Fibroblast of skin of back (primary cell): Measurements from ENCODE around the gene BMPR1A.
"Not testable (repeated sequence)": the region's sequence is repeated elsewhere in the genome, so short reads cannot be mapped to it uniquely, and the experiment has no call there.

Experiments used
- DNase-seq: peaks from one replicate; pipeline ENCODE4 v3.0.0-alpha.2; 2013

Gene BMPR1A

DNA sequence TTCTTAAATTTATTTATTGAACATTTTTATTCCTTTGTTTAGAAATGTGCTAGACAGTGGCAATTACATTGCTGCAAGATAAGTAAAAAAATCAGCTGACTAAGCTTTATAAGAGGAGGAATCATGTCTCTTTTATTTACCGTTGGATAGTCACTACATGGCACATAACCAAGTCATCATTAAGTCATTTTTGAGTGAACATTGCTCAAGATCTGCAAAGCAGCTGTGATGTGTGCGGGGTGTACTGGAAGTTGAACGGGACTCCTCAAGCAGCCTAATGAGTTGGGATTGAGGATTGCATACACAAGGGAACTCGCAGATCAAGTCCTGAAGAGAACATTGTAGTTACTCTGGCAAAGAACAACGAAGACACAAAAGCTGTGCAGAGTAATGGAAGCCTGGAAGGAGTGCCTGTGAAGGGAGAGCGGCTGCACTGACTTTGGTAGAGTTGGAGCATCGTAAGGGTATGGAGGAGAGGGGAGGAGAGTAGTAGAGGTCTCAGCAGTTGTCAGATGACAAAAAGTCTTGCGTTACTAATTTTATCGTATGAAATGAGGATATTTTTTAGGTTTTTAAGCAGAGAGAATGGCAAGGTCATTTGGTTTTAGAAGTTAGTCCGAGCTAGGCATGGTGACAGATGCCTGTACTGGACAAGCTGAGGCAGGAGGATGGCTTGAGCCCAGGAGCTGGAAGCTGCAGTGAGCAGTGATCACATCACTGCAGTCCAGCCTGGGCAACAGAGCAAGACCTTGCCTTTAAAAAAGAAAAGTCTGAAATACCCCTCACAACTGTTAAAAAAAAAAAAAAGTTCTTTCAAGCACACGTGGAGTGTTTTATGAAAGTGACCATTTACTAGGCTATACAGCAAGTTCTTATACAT, 95.1 kb downstream of the BMPR1A start:
- peak; percentile 43 for DNase-seq

DNA sequence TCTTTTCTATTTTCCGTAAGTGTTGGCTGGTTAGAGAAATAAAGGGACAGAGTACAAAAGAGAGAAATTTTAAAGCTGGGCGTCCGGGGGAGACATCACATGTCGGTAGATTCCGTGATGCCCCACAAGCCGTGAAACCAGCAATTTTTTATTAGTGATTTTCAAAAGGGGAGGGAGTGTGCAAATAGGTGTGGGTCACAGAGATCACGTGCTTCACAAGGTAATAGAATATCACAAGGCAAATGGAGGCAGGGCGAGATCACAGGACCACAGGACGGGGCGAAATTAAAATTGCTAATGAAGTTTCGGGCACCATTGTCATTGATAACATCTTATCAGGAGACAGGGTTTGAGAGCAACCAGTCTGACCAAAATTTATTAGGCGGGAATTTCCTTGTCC, 97.2 kb downstream of the BMPR1A start:
- not testable (repeated sequence) for DNase-seq

DNA sequence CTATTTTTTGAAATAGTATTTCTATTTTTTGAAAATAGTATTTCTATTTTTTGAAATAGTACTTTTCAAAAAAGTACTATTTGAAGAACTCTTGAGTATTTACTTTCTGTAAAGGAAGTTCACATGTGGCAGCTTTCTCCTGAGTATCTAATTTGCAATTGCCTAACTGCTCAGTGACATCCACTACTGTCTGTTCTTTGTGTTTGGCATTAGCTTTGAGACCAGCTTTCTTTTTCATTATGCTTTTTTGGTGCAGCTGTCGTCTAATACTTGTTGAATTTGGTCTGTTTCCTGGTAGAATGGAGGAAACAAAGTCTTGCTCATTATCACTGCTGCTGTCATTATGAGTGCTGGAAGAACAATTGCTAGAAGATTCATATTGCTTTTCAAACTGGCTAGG, 99.1 kb downstream of the BMPR1A start:
- DNase-seq, result no peak

DNA sequence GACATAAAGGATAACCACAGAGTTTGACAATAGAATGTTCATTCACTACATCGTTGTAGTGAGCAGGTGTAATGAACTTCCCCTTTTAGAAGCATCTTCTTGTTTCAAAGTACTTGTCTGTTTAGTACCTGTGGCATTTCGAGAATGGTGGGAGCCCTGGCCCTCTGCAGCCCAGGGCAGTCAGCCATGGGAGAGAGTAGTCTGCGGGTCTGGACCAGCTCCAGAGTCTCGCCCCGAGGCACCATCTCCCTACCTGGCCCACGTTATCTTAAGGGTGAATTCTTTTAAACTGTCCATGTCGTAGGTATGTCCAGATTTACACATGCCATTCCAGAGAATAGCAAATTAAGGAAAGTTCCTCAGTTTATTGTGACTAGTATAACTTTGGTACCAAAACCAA, 99.7 kb downstream of the BMPR1A start:
- DNase-seq, result no peak

DNA sequence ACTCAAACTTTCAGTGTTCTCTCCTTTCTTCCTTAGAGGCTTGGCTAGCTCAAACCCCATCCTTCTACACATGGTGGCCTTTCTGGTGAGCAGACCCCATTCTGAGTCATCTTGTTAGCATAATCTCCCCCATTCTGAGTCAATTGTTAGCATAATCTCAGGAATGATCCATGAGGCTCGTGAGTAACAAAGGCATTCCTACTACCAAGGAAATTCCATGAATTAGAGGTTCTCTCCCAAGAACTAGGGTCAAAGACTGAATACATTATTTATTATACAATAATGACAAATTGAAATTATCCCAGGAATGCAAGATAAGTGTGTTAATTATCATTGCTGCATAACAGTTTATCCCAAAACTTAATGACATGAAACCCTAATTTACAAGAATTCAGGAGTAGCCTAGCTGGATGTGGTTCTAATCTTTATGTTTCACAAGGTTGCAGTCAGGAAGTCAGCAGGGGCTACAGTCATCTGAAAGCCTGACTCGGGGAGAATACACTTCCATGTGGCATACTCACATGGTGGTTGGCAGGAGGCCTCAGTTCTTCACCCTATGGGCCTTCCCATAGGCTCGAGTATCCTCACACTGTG, 100.8 kb downstream of the BMPR1A start:
- DNase-seq, result peak; percentile 90

GRCh38 chr10:86858011-86858410, 101.6 kb downstream of the BMPR1A start:
- no peak for DNase-seq

DNA sequence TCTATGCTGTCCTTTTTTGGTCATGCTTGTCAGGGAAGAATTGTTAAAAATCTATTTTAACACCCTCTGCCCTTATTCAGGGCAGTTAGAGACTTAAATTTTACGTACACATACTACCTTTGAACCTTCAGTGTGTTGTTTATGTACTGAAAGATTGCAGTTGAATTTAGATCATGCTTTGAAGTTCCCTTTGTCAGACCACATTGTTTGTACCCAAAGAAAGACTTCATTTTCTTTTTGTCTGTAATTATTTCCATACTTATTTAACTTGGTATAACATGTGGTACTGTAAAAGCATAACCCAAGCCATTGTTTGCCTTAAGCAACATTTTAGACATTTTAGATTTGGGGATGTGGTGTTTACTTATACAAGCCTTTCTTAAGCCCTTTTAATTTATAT, 104.9 kb downstream of the BMPR1A start:
- DNase-seq, result no peak

- DNase-seq, result no peak
Observed at GRCh38 chr10:86862373-86862772, 106.0 kb downstream of the BMPR1A start.

GRCh38 chr10:86862786-86863483, 106.5 kb downstream of the BMPR1A start:
- DNase-seq, result peak; percentile 40

DNA sequence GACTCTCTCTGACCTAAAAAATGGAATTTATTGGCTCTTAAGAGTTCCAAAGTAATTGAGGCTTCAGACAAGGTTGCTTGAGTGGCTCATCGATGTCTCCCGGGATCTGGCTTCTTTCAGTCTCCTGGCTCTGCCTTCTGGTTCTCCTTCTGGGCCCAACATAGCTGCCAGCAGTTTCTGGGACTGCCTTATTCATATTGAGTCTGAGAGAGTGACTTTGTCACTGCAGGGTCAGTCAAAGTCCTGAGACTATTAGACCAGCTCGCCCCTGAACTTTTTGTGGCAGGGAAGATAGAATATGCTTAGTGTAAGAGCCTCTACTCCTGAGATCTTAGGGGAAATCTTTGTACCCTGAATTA, 107.0 kb downstream of the BMPR1A start:
- DNase-seq, result no peak

DNA sequence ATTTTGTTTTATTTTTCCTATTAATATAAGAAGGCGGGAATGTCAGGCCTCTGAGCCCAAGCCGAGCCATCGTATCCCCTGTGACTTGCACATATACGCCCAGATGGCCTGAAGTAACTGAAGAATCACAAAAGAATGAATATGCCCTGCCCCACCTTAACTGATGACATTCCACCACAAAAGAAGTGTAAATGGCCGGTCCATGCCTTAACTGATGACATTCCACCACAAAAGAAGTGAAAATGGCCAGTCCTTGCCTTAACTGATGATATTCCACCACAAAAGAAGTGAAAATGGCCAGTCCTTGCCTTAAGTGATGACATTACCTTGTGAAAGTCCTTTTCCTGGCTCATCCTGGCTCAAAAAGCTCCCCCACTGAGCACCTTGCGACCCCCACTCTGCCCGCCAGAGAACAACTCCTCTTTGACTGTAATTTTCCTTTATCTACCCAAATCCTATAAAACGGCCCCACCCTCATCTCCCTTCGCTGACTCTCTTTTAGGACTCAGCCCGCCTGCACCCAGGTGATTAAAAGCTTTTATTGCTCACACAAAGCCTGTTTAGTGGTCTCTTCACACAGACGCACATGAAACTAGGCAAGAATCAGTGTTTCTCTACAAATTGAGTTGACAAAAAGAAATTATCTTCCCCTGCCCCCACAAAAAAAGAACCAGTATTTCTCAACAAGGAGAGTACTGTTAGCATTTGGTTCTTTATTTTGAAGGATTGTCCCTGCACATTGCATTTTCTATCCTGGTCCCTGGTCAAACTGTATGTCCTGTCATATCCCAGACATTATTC, 108.8 kb downstream of the BMPR1A start:
- DNase-seq, result not testable (repeated sequence)

DNA sequence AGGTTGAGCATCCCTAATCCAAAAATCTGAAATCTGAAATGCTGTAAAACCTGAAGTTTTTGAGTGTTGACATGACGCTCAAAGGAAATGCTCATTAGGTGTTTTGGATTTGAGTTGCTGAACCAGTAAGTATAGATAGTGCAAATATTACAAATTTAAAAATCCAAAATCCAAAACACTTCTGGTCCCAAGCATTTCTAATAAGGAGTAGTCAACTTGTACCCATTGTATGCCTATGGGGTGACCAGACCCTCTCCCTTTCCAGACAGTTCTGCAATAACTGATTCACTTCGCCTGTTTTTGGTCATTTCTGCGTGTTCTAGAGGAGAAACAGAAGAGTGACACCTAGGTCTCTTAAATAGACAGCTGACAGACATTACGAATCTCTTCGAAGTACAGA, 110.7 kb downstream of the BMPR1A start:
- DNase-seq, result no peak

DNA sequence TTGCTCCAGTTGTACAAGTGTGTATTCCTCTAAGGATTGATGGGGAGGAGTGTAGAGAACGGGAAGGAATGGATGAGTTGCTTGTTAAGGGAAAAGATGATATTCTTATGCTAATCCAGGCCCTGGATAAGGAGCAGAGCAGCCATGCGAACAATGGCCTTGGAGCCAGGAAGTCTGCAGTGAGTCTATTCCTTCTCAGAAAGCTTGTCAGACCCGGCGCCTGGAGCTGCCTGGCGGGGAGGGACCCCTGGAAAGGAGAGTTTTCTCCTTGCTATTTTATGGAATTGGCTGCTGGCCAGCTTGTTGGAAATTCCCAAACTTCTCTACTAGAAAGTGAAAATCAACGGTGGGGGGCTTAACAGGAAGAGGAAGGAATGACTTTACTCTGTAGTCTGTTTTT, 111.9 kb downstream of the BMPR1A start:
- DNase-seq, result peak; percentile 76

DNA sequence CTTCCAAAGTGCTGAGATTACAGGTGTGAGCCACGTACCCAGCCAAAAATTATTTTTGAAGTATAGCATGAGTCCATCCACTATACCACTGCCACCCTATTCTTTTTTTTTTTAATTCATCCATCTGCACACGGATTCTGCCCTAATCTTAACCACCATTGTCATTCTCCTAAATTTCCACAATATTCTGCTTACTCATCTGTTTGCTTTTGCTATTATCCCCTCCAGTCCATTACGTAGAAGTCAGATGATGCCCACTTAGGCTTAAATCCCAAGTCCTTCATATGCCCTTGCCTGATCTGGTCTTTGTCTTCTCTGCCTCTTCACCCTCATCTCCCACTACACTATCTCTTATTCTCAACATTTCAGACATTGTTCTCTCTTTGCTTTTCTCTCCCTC, 114.3 kb downstream of the BMPR1A start:
- DNase-seq, result no peak

- no peak for DNase-seq
Observed at GRCh38 chr10:86871563-86872183, 115.3 kb downstream of the BMPR1A start.

GRCh38 chr10:86872757-86873156, 116.3 kb downstream of the BMPR1A start:
- DNase-seq, result peak; percentile 19

GRCh38 chr10:86876748-86877147, 120.3 kb downstream of the BMPR1A start:
- DNase-seq, result peak; percentile 25

DNA sequence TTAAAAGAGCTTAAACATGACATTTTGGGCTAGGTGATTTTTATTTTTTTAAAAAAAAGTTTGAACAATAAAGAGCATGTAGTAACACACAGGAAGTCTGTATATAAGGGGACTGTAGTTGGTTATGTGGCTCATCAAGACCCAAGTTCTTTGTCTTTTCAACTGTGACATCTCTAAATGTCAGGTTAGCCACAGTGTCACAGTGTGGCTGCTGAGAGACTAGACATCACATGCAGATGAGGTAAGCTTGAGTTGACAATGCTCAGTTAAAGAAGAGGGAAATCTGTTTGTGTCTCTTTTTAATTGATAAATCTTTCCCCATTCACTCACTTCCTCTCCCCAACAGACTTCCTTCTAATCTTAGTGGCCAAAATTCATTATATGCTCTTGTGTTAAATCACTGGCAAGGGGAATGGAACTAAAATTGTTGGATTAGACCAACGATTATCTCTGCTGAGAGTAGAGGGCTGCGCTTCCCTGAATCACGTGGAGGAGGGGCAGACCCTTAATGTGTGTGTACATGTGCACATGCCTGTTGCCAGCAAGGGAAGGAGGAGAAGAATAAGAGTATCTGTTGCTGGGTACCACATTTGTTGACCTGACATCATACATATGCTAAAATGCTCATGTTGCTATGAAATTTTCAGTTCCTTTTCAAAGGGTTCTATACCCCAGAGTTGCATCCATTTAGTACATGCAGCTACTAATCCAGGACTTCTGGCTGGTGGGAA, 122.7 kb downstream of the BMPR1A start:
- no peak for DNase-seq

DNA sequence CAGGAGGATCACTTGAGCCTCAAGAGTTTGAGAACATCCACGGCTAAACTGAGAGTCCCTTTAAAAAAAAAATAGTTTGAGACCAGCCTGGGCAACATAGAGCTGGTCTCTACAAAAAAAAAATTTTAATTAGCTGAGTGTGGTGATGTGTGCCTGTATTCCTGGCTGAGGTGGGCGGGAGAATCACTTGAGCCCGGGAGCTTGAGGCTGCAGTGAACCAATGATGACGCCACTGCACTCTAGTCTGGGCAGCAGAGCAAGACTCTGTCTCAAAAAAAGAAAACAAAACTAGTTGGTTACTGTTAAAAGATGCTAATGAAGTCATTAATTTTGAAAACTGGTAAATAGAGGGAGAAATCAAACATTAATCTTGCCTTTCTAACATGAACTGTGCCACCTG, 124.6 kb downstream of the BMPR1A start:
- DNase-seq, result no peak

DNA sequence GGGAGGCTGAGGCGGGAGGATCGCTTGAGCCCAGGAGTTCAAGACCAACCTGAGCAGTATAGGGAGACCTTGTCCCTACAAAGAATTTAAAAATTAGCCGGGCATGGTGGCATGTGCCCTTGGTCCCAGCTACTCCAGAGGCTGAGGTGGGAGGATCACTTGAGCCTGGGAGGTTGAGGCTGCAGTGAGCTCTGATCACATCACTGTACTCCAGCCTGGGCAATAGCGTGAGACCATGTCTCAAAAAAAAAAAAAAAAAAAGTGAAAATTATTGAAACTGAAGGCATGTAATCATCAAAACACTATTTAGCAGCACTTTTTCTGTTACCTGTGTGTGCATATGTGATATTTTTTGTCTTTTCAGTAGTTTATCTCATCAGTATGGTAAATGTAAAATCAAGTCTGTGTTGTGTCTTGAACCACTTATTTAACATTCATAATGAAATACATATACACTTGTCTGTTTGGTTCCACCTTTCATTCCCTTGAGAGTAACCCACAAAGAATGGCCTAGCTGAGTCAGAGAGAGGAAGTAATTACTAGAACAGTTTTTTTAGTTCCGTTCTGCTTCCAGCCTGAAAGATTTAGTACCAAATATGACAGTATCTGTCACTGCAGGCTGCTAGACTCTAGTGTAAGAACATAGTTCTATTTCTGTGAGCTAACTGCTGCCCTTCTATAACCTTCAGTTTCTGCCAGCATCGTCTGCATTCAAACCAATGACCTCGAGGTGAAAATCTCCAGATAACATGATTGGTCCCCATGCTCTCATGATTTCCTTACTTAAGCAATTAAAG, 132.4 kb downstream of the BMPR1A start:
- peak; percentile 73 for DNase-seq

GRCh38 chr10:86889997-86890396, 133.6 kb downstream of the BMPR1A start:
- DNase-seq, result no peak
